Astrocyte (in vitro differentiated cells and primary cell): Measurements from ENCODE around the gene OR52A1. TPM values are rescaled to one million over a fixed set of nuclear protein-coding genes. Genes with fewer than 3 reads are reported as not detected.

Experiments
- DNase-seq: peaks from one replicate; pipeline ENCODE4 v3.0.0-alpha.2; 2010; ENCODE audit warnings: low read depth
- FAIRE-seq: peaks from 2 replicates; lab custom pipeline; 2011; peaks lifted over from hg19 to GRCh38; lab: Jason Lieb, UNC
- H2AFZ ChIP-seq: 2 replicates; pipeline ENCODE4 v1.6.0; 2012; ENCODE audit warnings: low read depth, low read length, inconsistent platforms
- H3K27ac ChIP-seq: 2 replicates; pipeline ENCODE4 v1.5.1; 2011; ENCODE audit warnings: low read depth, low read length, inconsistent platforms
- H3K27me3 ChIP-seq: 2 replicates; pipeline ENCODE4 v1.6.0; 2011; ENCODE audit warnings: low read length, inconsistent platforms; ENCODE audit not compliant: insufficient read depth
- H3K36me3 ChIP-seq: 2 replicates; pipeline ENCODE4 v1.5.1; 2011; ENCODE audit warnings: low read length, inconsistent platforms; ENCODE audit not compliant: insufficient read depth
- H3K4me1 ChIP-seq: 2 replicates; pipeline ENCODE4 v1.5.1; 2011; ENCODE audit warnings: low read length, inconsistent platforms; ENCODE audit not compliant: insufficient read depth
- H3K4me2 ChIP-seq: 2 replicates; pipeline ENCODE4 v1.6.0; 2012; ENCODE audit warnings: low read length, inconsistent platforms
- H3K4me3 ChIP-seq: 2 replicates; pipeline ENCODE4 v1.5.1; 2011; ENCODE audit warnings: low read depth, mild to moderate bottlenecking, low read length, inconsistent platforms; ENCODE audit not compliant: insufficient read depth
- H3K79me2 ChIP-seq: 2 replicates; pipeline ENCODE4 v1.6.0; 2012; ENCODE audit warnings: mild to moderate bottlenecking, low read length, inconsistent platforms; ENCODE audit not compliant: insufficient read depth
- H3K9ac ChIP-seq: 2 replicates; pipeline ENCODE4 v1.6.0; 2012; ENCODE audit warnings: mild to moderate bottlenecking, low read length, inconsistent platforms
- H3K9me3 ChIP-seq: 2 replicates; pipeline ENCODE4 v1.5.1; 2012; ENCODE audit warnings: low read depth, mild to moderate bottlenecking, low read length, inconsistent platforms; ENCODE audit not compliant: insufficient read depth
- H4K20me1 ChIP-seq: 2 replicates; pipeline ENCODE4 v1.6.0; 2012; ENCODE audit warnings: low read length, inconsistent platforms; ENCODE audit not compliant: insufficient read depth
- H3K27ac Mint-ChIP-seq: one replicate; pipeline ENCODE4 v1.8.0; 2021; ENCODE audit warnings: mild to moderate bottlenecking, mixed read lengths; ENCODE audit not compliant: unreplicated experiment
- H3K27me3 Mint-ChIP-seq: one replicate; pipeline ENCODE4 v1.8.0; 2021; ENCODE audit warnings: low read depth, mixed read lengths; ENCODE audit not compliant: unreplicated experiment
- H3K36me3 Mint-ChIP-seq: one replicate; pipeline ENCODE4 v1.8.0; 2021; ENCODE audit warnings: low read depth, mixed read lengths; ENCODE audit not compliant: unreplicated experiment
- H3K4me1 Mint-ChIP-seq: one replicate; pipeline ENCODE4 v1.8.0; 2021; ENCODE audit warnings: low read depth, mixed read lengths; ENCODE audit not compliant: unreplicated experiment
- H3K4me3 Mint-ChIP-seq: one replicate; pipeline ENCODE4 v1.8.0; 2021; ENCODE audit warnings: mild to moderate bottlenecking, moderate library complexity, mixed read lengths; ENCODE audit not compliant: unreplicated experiment
- H3K9me3 Mint-ChIP-seq: one replicate; pipeline ENCODE4 v1.8.0; 2021; ENCODE audit warnings: mild to moderate bottlenecking, mixed read lengths; ENCODE audit not compliant: unreplicated experiment
- CTCF ChIP-seq: IDR thresholded peaks from 2 replicates; pipeline ENCODE4 v1.5.1; 2011; ENCODE audit warnings: low read depth, mild to moderate bottlenecking, inconsistent platforms, low read length, moderate library complexity; ENCODE audit not compliant: insufficient read depth
- EZH2 ChIP-seq: IDR thresholded peaks from 2 replicates; pipeline ENCODE4 v1.6.1; 2012; ENCODE audit warnings: mild to moderate bottlenecking, low read length, inconsistent platforms; ENCODE audit not compliant: insufficient read depth
- total RNA-seq: library from RNA; stranded (reverse); gene quantifications from 2 replicates; pipeline ENCODE4 v1.2.1, GENCODE V29; 2021

The OR52A1 gene
- total RNA-seq, 1 donor from 2014 or later, result not detected

DNA sequence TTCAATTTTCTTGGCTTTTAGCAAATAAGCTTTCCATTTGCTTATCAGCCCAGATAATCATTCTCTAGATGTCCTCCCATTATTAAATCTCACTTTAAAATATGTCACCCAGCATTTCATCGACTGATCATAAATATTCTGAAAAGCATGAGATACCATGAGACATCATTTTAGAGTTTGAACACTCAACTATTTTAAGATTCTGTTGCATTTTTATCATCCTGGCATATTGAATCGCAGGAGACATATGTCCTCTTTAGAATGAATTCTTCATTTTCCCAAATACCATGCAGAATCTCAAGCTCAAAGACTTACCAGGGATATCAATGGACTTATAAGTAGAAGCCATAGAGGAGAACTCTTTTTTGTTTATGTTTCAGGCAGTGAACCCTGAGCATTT lies 16.6 kb downstream of the OR52A1 start, which contains the start of gene OR52A5:
TSS of gene OR52A5 (minus strand) at position 361 of the 400 bp plus-strand sequence. CDS start 5,714 bp downstream, outside the sequence.
- no peaks in the 10 kb centered on the region for H3K27me3 ChIP-seq

DNA sequence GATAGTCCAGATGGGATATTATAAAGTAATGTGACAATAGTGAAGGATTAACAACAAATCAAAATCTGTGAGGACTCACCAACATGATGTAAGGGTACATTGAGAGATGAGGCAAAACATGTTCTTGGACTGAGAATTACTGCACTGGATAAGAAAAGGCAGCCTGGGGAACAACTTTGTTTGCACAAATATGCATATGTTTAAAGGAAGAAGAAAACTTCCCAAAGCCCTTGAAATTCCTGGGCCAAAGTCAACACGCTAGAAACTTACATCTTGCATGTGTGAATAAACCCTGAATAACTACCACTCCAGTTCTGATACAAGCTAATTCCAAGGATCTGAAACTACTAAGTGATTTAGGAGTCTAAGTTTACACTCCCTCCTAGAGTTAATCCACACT lies 17.5 kb downstream of the OR52A1 start:
- no peak for DNase-seq
- H3K36me3 ChIP-seq, result no peaks in the 10 kb centered on the region
- no peak overlapping the region for H3K9ac ChIP-seq
- H3K4me3 ChIP-seq, result no peak overlapping the region
- no peak for FAIRE-seq
- TF ChIP-seq EZH2 (no peak), CTCF (no peak)
- no peak overlapping the region for H3K4me2 ChIP-seq
- Mint-ChIP-seq H3K36me3 (no peaks in the 10 kb centered on the region), H3K4me3 (no peak overlapping the region), H3K27ac (no peak overlapping the region), H3K4me1 (no peaks in the 10 kb centered on the region), H3K9me3 (no peaks in the 10 kb centered on the region), H3K27me3 (no peaks in the 10 kb centered on the region)
- H3K27ac ChIP-seq, result no peak overlapping the region
- no peaks in the 10 kb centered on the region for H3K27me3 ChIP-seq
- H3K79me2 ChIP-seq, result no peaks in the 10 kb centered on the region
- no peaks in the 10 kb centered on the region for H3K4me1 ChIP-seq
- no peaks in the 10 kb centered on the region for H3K9me3 ChIP-seq
- H4K20me1 ChIP-seq, result no peaks in the 10 kb centered on the region
- no peak overlapping the region for H2AFZ ChIP-seq

More for the DNA sequence above, 16.6 kb downstream of the OR52A1 start, which contains the start of gene OR52A5:
- Mint-ChIP-seq H3K27me3 (no peaks in the 10 kb centered on the region), H3K36me3 (no peaks in the 10 kb centered on the region), H3K9me3 (no peaks in the 10 kb centered on the region), H3K4me3 (no peak within 1 kb of the TSS), H3K4me1 (no peaks in the 10 kb centered on the region), H3K27ac (no peak within 1 kb of the TSS)
- no peak within 1 kb of the TSS for H3K4me2 ChIP-seq
- H3K27ac ChIP-seq, result no peak within 1 kb of the TSS
- H3K9ac ChIP-seq, result no peak within 1 kb of the TSS
- no peaks in the 10 kb centered on the region for H3K4me1 ChIP-seq
- FAIRE-seq (no peak), DNase-seq (no peak)
- no peaks in the 10 kb centered on the region for H3K36me3 ChIP-seq
- H4K20me1 ChIP-seq, result no peaks in the 10 kb centered on the region
- no peak within 1 kb of the TSS for H3K4me3 ChIP-seq
- H3K9me3 ChIP-seq, result no peaks in the 10 kb centered on the region
- H2AFZ ChIP-seq, result no peak within 1 kb of the TSS
- TF ChIP-seq EZH2 (no peak), CTCF (no peak)
- no peaks in the 10 kb centered on the region for H3K79me2 ChIP-seq

DNA sequence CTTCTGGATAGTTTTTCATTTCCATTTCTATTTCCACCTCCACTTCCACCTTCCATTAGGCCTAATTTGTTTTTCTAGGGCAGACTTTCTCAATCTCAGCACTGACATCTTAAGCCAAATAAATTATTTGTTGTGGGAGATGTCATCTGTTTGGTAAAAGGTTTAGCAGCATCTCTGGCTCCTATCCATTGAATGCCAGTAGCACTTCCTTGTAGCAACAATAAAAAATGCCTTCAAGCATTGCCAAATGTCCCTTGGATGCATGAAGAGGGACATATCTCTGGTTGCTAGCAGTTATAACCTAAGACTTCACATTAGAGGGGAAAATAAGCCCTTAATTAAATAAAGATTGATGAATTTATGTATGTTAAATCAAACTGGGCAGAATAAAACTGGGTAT lies 18.3 kb downstream of the OR52A1 start:
- no peaks in the 10 kb centered on the region for H3K36me3 ChIP-seq
- no peaks in the 10 kb centered on the region for H3K27me3 ChIP-seq
- H3K4me2 ChIP-seq, result no peak overlapping the region
- Mint-ChIP-seq H3K36me3 (no peaks in the 10 kb centered on the region), H3K27ac (no peak overlapping the region), H3K27me3 (no peaks in the 10 kb centered on the region), H3K4me1 (no peaks in the 10 kb centered on the region), H3K4me3 (no peak overlapping the region), H3K9me3 (peaks cover 2% of the 10 kb centered on the region)
- no peak overlapping the region for H3K27ac ChIP-seq
- H3K9me3 ChIP-seq, result no peaks in the 10 kb centered on the region
- DNase-seq (no peak), FAIRE-seq (no peak)
- H3K4me3 ChIP-seq, result no peak overlapping the region
- H3K9ac ChIP-seq, result no peak overlapping the region
- TF ChIP-seq CTCF (no peak), EZH2 (no peak)
- no peaks in the 10 kb centered on the region for H4K20me1 ChIP-seq
- H3K4me1 ChIP-seq, result no peaks in the 10 kb centered on the region
- H3K79me2 ChIP-seq, result no peaks in the 10 kb centered on the region
- H2AFZ ChIP-seq, result no peak overlapping the region
